Neural cell (in vitro differentiated cells): ENCODE measurements around the gene VIT. TPM values are rescaled to one million over a fixed set of nuclear protein-coding genes. Genes with fewer than 3 reads are reported as not detected.

ENCODE experiments used
- H2AFZ ChIP-seq: fragments of 200-600, 300-800 bp; sonication (generic), shearing (Covaris generic); 2 replicates; pipeline ENCODE4 v1.6.0; 2014; ENCODE audit warnings: low read depth, mild to moderate bottlenecking, antibody characterized with exemption, low read length, moderate library complexity
- H3F3A ChIP-seq: fragments of 200-600 bp; shearing (Covaris generic); 2 replicates; pipeline ENCODE4 v1.6.1; 2016; ENCODE audit warnings: mild to moderate bottlenecking, moderate library complexity, mixed read lengths, antibody characterized with exemption, low read length; ENCODE audit not compliant: insufficient read depth, poor library complexity, severe bottlenecking
- H3K27ac ChIP-seq: fragments of 200-600, 300-800 bp; sonication (generic), shearing (Covaris generic); 2 replicates; pipeline ENCODE4 v1.5.1; 2014; ENCODE audit warnings: mild to moderate bottlenecking, low read length, moderate library complexity
- H3K27me3 ChIP-seq: fragments of 300-800, 200-600 bp; sonication (generic), shearing (Covaris generic); 2 replicates; pipeline ENCODE4 v1.6.0; 2014; ENCODE audit warnings: mild to moderate bottlenecking, low read depth, low read length, moderate library complexity; ENCODE audit not compliant: insufficient read depth
- H3K36me3 ChIP-seq: fragments of 300-800, 200-600 bp; sonication (generic), shearing (Covaris generic); 2 replicates; pipeline ENCODE4 v1.5.1; 2014; ENCODE audit warnings: mild to moderate bottlenecking, antibody characterized with exemption, low read length, moderate library complexity; ENCODE audit not compliant: insufficient read depth
- H3K4me2 ChIP-seq: fragments of 300-800, 200-600 bp; sonication (generic), shearing (Covaris generic); 2 replicates; pipeline ENCODE4 v1.6.0; 2014; ENCODE audit warnings: mild to moderate bottlenecking, low read length
- H3K4me3 ChIP-seq: fragments of 300-800, 200-600 bp; sonication (generic), shearing (Covaris generic); 2 replicates; pipeline ENCODE4 v1.5.1; 2014; ENCODE audit warnings: mild to moderate bottlenecking, low read length, moderate library complexity
- H3K79me2 ChIP-seq: fragments of 200-600 bp; shearing (Covaris generic); replicated peaks from 2 replicates; pipeline ENCODE4 v1.6.0; 2014; ENCODE audit warnings: mild to moderate bottlenecking, low read length, moderate library complexity; ENCODE audit not compliant: insufficient read depth
- H3K9ac ChIP-seq: fragments of 300-800, 200-600 bp; sonication (generic), shearing (Covaris generic); 2 replicates; pipeline ENCODE4 v1.6.1; 2016; ENCODE audit warnings: mild to moderate bottlenecking, low read length, mixed read lengths
- H3K9me2 ChIP-seq: fragments of 200-600 bp; shearing (Covaris generic); 2 replicates; pipeline ENCODE4 v1.6.1; 2016; ENCODE audit warnings: mild to moderate bottlenecking, low read length, mixed read lengths; ENCODE audit not compliant: insufficient read depth
- H3K9me3 ChIP-seq: fragments of 200-600, 300-800 bp; sonication (generic), shearing (Covaris generic); 2 replicates; pipeline ENCODE4 v1.6.1; 2016; ENCODE audit warnings: mild to moderate bottlenecking, mixed run types, low read length, moderate library complexity, mixed read lengths
- H4K20me1 ChIP-seq: fragments of 200-600 bp; shearing (Covaris generic); 2 replicates; pipeline ENCODE4 v1.6.1; 2016; ENCODE audit warnings: mild to moderate bottlenecking, mixed run types; ENCODE audit not compliant: insufficient read depth
- EP300 ChIP-seq: fragments of 450-650 bp; conservative IDR thresholded peaks from 2 replicates; pipeline ENCODE4 v1.6.1; 2014; ENCODE audit warnings: antibody characterized with exemption, mild to moderate bottlenecking, moderate library complexity; ENCODE audit not compliant: poor library complexity, severe bottlenecking
- EZH2 ChIP-seq: fragments of 200-600, 300-800 bp; shearing (Covaris generic), sonication (generic); IDR thresholded peaks from 2 replicates; pipeline ENCODE4 v1.6.1; 2014; ENCODE audit warnings: antibody characterized with exemption, low read length, borderline replicate concordance, mild to moderate bottlenecking; ENCODE audit not compliant: insufficient read depth, poor library complexity, severe bottlenecking
- MXI1 ChIP-seq: fragments of 450-650 bp; conservative IDR thresholded peaks from 2 replicates; pipeline ENCODE4 v1.6.1; 2014; ENCODE audit warnings: antibody characterized with exemption, mild to moderate bottlenecking; ENCODE audit not compliant: poor library complexity, severe bottlenecking
- POLR2AphosphoS5 ChIP-seq: IDR thresholded peaks from 2 replicates; pipeline ENCODE4 v1.6.1; 2012
- RAD21 ChIP-seq: fragments of 450-650 bp; conservative IDR thresholded peaks from 2 replicates; pipeline ENCODE4 v1.6.1; 2014; ENCODE audit warnings: antibody characterized with exemption, mild to moderate bottlenecking, moderate library complexity
- SMC3 ChIP-seq: fragments of 450-650 bp; conservative IDR thresholded peaks from 2 replicates; pipeline ENCODE4 v1.6.1; 2014; ENCODE audit warnings: antibody characterized with exemption, mild to moderate bottlenecking, moderate library complexity; ENCODE audit not compliant: poor library complexity
- TAF1 ChIP-seq: IDR thresholded peaks from 2 replicates; pipeline ENCODE4 v1.6.1; 2012; ENCODE audit warnings: low read depth
- polyA plus RNA-seq: library from polyadenylated mRNA; depleted of rRNA; stranded (reverse); fragments of >200 nt; gene quantifications from 2 replicates; pipeline ENCODE4 v1.2.3, GENCODE V29; 2014
- TF ChIP-seq, protein P1 (sequence below): IDR thresholded peaks from 2 replicates; pipeline ENCODE4 v1.6.1; 2012; ENCODE audit warnings: borderline replicate concordance
- TF ChIP-seq, protein P2 (sequence below): fragments of 450-650 bp; IDR thresholded peaks from 2 replicates; pipeline ENCODE4 v1.5.1; 2014; ENCODE audit warnings: antibody characterized with exemption, mild to moderate bottlenecking, moderate library complexity; ENCODE audit not compliant: poor library complexity, severe bottlenecking

Gene VIT
- polyA plus RNA-seq, 1 donor from 2014 or later, result not detected

DNA sequence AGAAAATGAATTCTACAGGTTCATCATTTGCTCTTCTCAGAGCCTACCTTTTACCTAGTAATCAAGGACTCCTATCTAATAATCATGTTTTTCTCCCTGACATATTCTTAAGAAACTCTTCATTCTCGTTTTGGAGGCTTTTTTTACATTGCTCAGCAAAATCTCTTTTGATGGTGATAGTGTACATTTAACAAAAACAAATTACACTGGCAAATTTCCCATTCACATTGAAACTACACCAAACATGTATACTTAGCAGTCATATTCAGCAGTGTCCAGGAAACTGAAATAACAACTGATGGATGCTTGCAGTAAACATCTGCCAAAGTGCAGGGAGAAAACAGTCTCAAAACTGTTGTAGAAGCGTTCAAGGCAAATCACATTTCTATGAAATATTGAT is 4.4 kb upstream of the VIT start:
- no peak overlapping the region for H3K27ac ChIP-seq
- H3K79me2 ChIP-seq, result no peaks in the 10 kb centered on the region
- TF ChIP-seq, protein P1, sequence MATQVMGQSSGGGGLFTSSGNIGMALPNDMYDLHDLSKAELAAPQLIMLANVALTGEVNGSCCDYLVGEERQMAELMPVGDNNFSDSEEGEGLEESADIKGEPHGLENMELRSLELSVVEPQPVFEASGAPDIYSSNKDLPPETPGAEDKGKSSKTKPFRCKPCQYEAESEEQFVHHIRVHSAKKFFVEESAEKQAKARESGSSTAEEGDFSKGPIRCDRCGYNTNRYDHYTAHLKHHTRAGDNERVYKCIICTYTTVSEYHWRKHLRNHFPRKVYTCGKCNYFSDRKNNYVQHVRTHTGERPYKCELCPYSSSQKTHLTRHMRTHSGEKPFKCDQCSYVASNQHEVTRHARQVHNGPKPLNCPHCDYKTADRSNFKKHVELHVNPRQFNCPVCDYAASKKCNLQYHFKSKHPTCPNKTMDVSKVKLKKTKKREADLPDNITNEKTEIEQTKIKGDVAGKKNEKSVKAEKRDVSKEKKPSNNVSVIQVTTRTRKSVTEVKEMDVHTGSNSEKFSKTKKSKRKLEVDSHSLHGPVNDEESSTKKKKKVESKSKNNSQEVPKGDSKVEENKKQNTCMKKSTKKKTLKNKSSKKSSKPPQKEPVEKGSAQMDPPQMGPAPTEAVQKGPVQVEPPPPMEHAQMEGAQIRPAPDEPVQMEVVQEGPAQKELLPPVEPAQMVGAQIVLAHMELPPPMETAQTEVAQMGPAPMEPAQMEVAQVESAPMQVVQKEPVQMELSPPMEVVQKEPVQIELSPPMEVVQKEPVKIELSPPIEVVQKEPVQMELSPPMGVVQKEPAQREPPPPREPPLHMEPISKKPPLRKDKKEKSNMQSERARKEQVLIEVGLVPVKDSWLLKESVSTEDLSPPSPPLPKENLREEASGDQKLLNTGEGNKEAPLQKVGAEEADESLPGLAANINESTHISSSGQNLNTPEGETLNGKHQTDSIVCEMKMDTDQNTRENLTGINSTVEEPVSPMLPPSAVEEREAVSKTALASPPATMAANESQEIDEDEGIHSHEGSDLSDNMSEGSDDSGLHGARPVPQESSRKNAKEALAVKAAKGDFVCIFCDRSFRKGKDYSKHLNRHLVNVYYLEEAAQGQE, result no peak
- no peak for TF ChIP-seq RAD21
- no peaks in the 10 kb centered on the region for H3K9me2 ChIP-seq
- H3K9me3 ChIP-seq, result no peaks in the 10 kb centered on the region
- H2AFZ ChIP-seq, result no peak overlapping the region
- H3F3A ChIP-seq, result no peaks in the 10 kb centered on the region
- H3K36me3 ChIP-seq, result no peaks in the 10 kb centered on the region
- no peak overlapping the region for H3K4me3 ChIP-seq
- no peaks in the 10 kb centered on the region for H3K27me3 ChIP-seq
- H4K20me1 ChIP-seq, result no peaks in the 10 kb centered on the region
- no peak overlapping the region for H3K4me2 ChIP-seq
- H3K9ac ChIP-seq, result no peak overlapping the region

DNA sequence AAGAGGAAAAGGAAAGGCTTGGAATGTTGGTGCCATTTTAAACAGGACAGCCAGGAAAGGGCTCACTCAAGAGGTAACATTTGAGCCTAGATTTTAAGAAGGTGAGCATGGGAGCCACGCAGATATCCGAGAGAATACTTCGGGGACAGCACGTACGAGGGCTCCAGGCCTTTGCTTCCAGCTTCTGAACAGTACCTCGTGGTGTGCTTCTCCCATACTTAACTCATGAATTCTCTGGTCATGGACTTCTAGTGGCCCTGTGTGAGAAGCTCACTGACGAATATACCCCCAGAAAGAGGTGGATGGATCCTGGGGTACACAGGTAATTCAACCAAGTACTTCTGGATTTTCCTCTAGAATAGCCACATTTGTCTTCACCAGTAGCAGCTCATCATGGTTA is 2.7 kb upstream of the VIT start:
- H4K20me1 ChIP-seq, result no peaks in the 10 kb centered on the region
- H3K4me2 ChIP-seq, result no peak overlapping the region
- H2AFZ ChIP-seq, result no peak overlapping the region
- no peaks in the 10 kb centered on the region for H3K36me3 ChIP-seq
- no peak overlapping the region for H3K4me3 ChIP-seq
- no peaks in the 10 kb centered on the region for H3K9me3 ChIP-seq
- no peak overlapping the region for H3K9ac ChIP-seq
- no peaks in the 10 kb centered on the region for H3K9me2 ChIP-seq
- no peaks in the 10 kb centered on the region for H3K79me2 ChIP-seq
- H3F3A ChIP-seq, result no peaks in the 10 kb centered on the region
- H3K27ac ChIP-seq, result no peak overlapping the region
- H3K27me3 ChIP-seq, result no peaks in the 10 kb centered on the region
- no peak for TF ChIP-seq POLR2AphosphoS5

DNA sequence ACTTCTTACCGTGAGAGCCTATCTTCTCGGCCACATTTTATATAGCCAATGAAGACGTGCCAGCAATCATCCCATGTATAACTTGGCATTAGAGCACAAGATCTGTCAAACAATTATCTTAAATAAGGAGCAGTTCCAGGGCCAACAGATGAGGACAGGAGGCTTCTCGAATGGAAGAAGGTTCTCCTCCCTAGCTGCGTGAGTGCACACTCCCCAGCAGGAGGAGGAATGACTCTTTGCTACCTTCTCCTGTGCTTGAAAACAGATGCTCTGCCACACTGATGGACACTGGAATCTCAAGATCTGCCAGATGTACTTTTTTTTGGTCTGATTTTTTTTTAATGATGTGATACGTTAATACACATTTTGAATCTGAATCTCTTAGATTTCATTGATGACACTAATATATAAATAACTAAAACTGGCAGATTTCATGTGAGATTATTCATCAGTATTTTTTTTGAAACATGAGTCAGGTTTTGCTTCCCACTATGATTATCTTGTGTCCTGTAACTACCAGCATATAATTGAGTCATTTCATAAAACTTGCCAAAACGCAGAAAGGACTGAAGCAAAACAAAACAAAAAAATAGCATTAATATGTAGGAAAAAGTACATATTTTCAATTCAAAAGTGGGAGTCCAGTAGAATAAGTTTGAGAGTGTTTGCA is 626 bp upstream of the VIT start:
- no peaks in the 10 kb centered on the region for H3K9me3 ChIP-seq
- no peaks in the 10 kb centered on the region for H3K9me2 ChIP-seq
- no peak overlapping the region for H3K9ac ChIP-seq
- no peaks in the 10 kb centered on the region for H3K27me3 ChIP-seq
- H3K27ac ChIP-seq, result no peak overlapping the region
- H3K4me2 ChIP-seq, result no peak overlapping the region
- no peaks in the 10 kb centered on the region for H4K20me1 ChIP-seq
- no peak overlapping the region for H3K4me3 ChIP-seq
- no peaks in the 10 kb centered on the region for H3F3A ChIP-seq
- no peaks in the 10 kb centered on the region for H3K36me3 ChIP-seq
- no peaks in the 10 kb centered on the region for H3K79me2 ChIP-seq
- TF ChIP-seq TAF1 (no peak), EZH2 (no peak), SMC3 (no peak), RAD21 (no peak), EP300 (no peak), POLR2AphosphoS5 (no peak), MXI1 (no peak)
- TF ChIP-seq, protein P1, result no peak
- TF ChIP-seq, protein P2, sequence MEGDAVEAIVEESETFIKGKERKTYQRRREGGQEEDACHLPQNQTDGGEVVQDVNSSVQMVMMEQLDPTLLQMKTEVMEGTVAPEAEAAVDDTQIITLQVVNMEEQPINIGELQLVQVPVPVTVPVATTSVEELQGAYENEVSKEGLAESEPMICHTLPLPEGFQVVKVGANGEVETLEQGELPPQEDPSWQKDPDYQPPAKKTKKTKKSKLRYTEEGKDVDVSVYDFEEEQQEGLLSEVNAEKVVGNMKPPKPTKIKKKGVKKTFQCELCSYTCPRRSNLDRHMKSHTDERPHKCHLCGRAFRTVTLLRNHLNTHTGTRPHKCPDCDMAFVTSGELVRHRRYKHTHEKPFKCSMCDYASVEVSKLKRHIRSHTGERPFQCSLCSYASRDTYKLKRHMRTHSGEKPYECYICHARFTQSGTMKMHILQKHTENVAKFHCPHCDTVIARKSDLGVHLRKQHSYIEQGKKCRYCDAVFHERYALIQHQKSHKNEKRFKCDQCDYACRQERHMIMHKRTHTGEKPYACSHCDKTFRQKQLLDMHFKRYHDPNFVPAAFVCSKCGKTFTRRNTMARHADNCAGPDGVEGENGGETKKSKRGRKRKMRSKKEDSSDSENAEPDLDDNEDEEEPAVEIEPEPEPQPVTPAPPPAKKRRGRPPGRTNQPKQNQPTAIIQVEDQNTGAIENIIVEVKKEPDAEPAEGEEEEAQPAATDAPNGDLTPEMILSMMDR, result no peak
- no peak overlapping the region for H2AFZ ChIP-seq
